ENCODE data around the gene CST3.
"Not testable (repeated sequence)": the region's sequence is repeated elsewhere in the genome, so short reads cannot be mapped to it uniquely, and the experiment has no call there.

Gene CST3

GRCh38 chr20:23668477-23668951 is 30.8 kb upstream of the CST3 start:
- Histone ChIP-seq H3K4me1 (ENCODE audit: insufficient read depth, low read length) (no peaks in the 10 kb centered on the region; the same call in 1 of the 2 replicates), H3K36me3 (ENCODE audit: insufficient read depth, low read length) (no peaks in the 10 kb centered on the region), H3K9ac (ENCODE audit: low read depth, low read length) (no peak overlapping the region), H3K9me3 (ENCODE audit: control insufficient read depth, insufficient read depth, low read length) (no peaks in the 10 kb centered on the region)

- Histone ChIP-seq H3K36me3 (ENCODE audit: insufficient read depth, low read length) (no peaks in the 10 kb centered on the region), H3K9ac (ENCODE audit: low read depth, low read length) (no peak overlapping the region), H3K4me1 (ENCODE audit: insufficient read depth, low read length) (no peaks in the 10 kb centered on the region; the same call in 1 of the 2 replicates), H3K9me3 (ENCODE audit: control insufficient read depth, insufficient read depth, low read length) (no peaks in the 10 kb centered on the region)
These were observed 29.9 kb upstream of the CST3 start for GRCh38 chr20:23667666-23668065.

GRCh38 chr20:23666698-23667097 is 28.9 kb upstream of the CST3 start:
- Histone ChIP-seq H3K4me1 (ENCODE audit: insufficient read depth, low read length) (no peaks in the 10 kb centered on the region; the same call in 1 of the 2 replicates), H3K36me3 (ENCODE audit: insufficient read depth, low read length) (no peaks in the 10 kb centered on the region), H3K9me3 (ENCODE audit: control insufficient read depth, insufficient read depth, low read length) (no peaks in the 10 kb centered on the region), H3K9ac (ENCODE audit: low read depth, low read length) (no peak overlapping the region)

DNA sequence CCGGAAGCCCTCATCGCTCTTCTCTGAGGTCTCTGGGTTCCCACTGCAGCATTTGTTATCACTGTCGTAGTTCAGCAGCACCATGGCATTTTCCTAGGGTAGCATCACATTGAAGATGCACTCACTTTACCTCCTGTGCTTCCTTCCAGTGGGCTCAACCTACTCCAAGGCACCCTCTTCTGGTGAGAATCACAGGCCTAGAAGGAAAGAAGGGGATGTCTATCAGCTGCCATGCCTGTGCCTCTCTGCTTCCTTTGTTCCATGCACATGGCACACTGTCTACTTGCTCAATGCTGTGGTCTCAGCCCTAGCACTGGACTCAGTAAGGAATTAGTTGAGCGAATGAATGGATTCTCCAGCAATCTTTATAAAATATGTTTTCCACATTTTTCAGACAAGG is 28.4 kb upstream of the CST3 start:
- H3K4me1 ChIP-seq (ENCODE audit: insufficient read depth, low read length) = no peaks in the 10 kb centered on the region; the same call in 1 of the 2 replicates
- H3K9me3 ChIP-seq (ENCODE audit: control insufficient read depth, insufficient read depth, low read length) = no peaks in the 10 kb centered on the region
- no peaks in the 10 kb centered on the region for H3K36me3 ChIP-seq (ENCODE audit: insufficient read depth, low read length)
- no peak overlapping the region for H3K9ac ChIP-seq (ENCODE audit: low read depth, low read length)

DNA sequence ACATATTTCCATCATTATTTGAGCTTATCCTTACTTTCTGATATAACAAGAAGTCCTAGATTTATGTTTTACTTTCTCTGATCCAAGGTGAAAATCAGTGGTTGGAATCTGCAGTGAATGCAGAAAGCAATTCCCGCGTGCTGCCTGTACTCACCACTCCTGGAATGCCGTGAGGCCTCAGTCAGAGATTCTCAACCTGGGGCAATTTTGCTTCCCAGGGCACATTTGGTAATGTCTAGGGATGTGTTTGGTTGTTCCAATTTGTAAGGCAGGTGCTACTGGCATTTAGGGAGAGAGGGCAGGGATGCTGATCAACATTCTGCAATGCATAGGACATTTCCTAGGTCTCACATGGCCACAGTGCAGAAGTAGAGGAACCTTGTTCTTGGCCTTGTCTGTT is 27.2 kb upstream of the CST3 start:
- Histone ChIP-seq H3K9ac (ENCODE audit: low read depth, low read length) (no peak overlapping the region), H3K36me3 (ENCODE audit: insufficient read depth, low read length) (no peaks in the 10 kb centered on the region), H3K4me1 (ENCODE audit: insufficient read depth, low read length) (no peaks in the 10 kb centered on the region; the same call in 1 of the 2 replicates), H3K9me3 (ENCODE audit: control insufficient read depth, insufficient read depth, low read length) (no peaks in the 10 kb centered on the region)

GRCh38 chr20:23664046-23664445 is 26.3 kb upstream of the CST3 start:
- not testable (repeated sequence) for H3K9me3 ChIP-seq (ENCODE audit: control insufficient read depth, insufficient read depth, low read length); H3K36me3 ChIP-seq (ENCODE audit: insufficient read depth, low read length); H3K4me1 ChIP-seq (ENCODE audit: insufficient read depth, low read length); H3K9ac ChIP-seq (ENCODE audit: low read depth, low read length)

DNA sequence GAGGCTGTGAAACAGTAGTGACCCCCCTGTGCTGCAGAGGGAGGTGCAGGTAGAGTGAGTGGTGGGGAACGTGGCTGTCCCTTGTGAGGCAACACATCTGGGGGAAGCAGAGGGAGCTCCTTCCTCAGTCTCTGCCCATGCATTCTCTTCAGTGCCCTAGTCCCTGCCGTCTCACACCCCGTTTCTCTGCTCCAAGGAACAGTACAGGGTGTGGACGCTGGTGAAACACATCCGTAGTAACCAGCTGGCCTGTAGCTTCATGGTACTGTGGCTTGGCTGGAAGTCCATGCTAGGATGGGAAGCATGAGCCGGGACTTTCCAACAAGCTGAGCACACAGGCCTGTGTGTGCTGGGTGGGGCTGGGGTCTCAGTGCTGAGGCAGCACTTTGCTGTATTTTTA is 25.4 kb upstream of the CST3 start:
- Histone ChIP-seq H3K9me3 (ENCODE audit: control insufficient read depth, insufficient read depth, low read length) (no peaks in the 10 kb centered on the region), H3K4me1 (ENCODE audit: insufficient read depth, low read length) (peaks cover 9% of the 10 kb centered on the region), H3K36me3 (ENCODE audit: insufficient read depth, low read length) (no peaks in the 10 kb centered on the region), H3K9ac (ENCODE audit: low read depth, low read length) (no peak overlapping the region)

- H3K4me1 ChIP-seq (ENCODE audit: insufficient read depth, low read length) = peaks cover 13% of the 10 kb centered on the region
These were observed 24.6 kb upstream of the CST3 start for GRCh38 chr20:23662276-23662870.

DNA sequence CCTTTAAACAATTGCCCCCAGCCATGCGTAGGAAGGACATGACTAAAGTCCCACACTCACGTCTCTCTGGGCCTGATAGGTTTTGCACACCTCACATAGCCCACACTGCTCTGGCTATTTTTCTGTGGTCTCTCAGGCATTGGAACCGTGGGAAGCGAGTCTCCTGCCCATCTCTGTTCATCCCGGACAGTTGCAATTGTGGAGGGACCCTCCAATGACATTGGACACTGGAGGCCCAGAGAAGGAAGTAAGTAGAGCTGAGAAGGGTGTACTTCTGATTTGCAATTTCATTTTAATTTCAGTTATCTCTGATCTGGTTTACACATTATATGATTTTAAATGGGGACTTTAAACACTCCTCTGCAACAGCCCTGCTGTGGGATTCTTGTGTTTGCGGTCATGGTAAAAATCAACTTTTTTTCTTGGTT is 23.3 kb upstream of the CST3 start:
- no peaks in the 10 kb centered on the region for H3K9me3 ChIP-seq (ENCODE audit: control insufficient read depth, insufficient read depth, low read length)
- H3K9ac ChIP-seq (ENCODE audit: low read depth, low read length) = no peak overlapping the region
- no peaks in the 10 kb centered on the region for H3K36me3 ChIP-seq (ENCODE audit: insufficient read depth, low read length)
- peaks cover 13% of the 10 kb centered on the region; the same call in 1 of the 2 replicates for H3K4me1 ChIP-seq (ENCODE audit: insufficient read depth, low read length)

More at GRCh38 chr20:23662276-23662870, 24.6 kb upstream of the CST3 start:
- Histone ChIP-seq H3K36me3 (ENCODE audit: insufficient read depth, low read length) (no peaks in the 10 kb centered on the region), H3K9ac (ENCODE audit: low read depth, low read length) (no peak overlapping the region), H3K9me3 (ENCODE audit: control insufficient read depth, insufficient read depth, low read length) (no peaks in the 10 kb centered on the region)

GRCh38 chr20:23659989-23660837 is 22.5 kb upstream of the CST3 start:
- H3K9me3 ChIP-seq (ENCODE audit: control insufficient read depth, insufficient read depth, low read length) = no peaks in the 10 kb centered on the region
- H3K9ac ChIP-seq (ENCODE audit: low read depth, low read length) = no peak overlapping the region
- H3K36me3 ChIP-seq (ENCODE audit: insufficient read depth, low read length) = no peaks in the 10 kb centered on the region
- peaks cover 13% of the 10 kb centered on the region; the same call in 1 of the 2 replicates for H3K4me1 ChIP-seq (ENCODE audit: insufficient read depth, low read length)

GRCh38 chr20:23659610-23659988 is 21.8 kb upstream of the CST3 start:
- not testable (repeated sequence) for H3K36me3 ChIP-seq (ENCODE audit: insufficient read depth, low read length); H3K9me3 ChIP-seq (ENCODE audit: control insufficient read depth, insufficient read depth, low read length); H3K9ac ChIP-seq (ENCODE audit: low read depth, low read length)
- H3K4me1 ChIP-seq (ENCODE audit: insufficient read depth, low read length) = peaks cover 13% of the 10 kb centered on the region; the same call in 1 of the 2 replicates

- H3K9ac ChIP-seq (ENCODE audit: low read depth, low read length) = no peak overlapping the region
- H3K9me3 ChIP-seq (ENCODE audit: control insufficient read depth, insufficient read depth, low read length) = no peaks in the 10 kb centered on the region
- no peaks in the 10 kb centered on the region for H3K36me3 ChIP-seq (ENCODE audit: insufficient read depth, low read length)
- peaks cover 13% of the 10 kb centered on the region; the same call in 1 of the 2 replicates for H3K4me1 ChIP-seq (ENCODE audit: insufficient read depth, low read length)
These were observed 21.3 kb upstream of the CST3 start for GRCh38 chr20:23658989-23659609.

GRCh38 chr20:23658336-23658735 is 20.6 kb upstream of the CST3 start:
- Histone ChIP-seq H3K4me1 (ENCODE audit: insufficient read depth, low read length) (peaks cover 13% of the 10 kb centered on the region; the same call in 1 of the 2 replicates), H3K9ac (ENCODE audit: low read depth, low read length) (no peak overlapping the region), H3K9me3 (ENCODE audit: control insufficient read depth, insufficient read depth, low read length) (no peaks in the 10 kb centered on the region), H3K36me3 (ENCODE audit: insufficient read depth, low read length) (no peaks in the 10 kb centered on the region)

GRCh38 chr20:23657202-23657601 is 19.4 kb upstream of the CST3 start:
- Histone ChIP-seq H3K4me1 (ENCODE audit: insufficient read depth, low read length) (peaks cover 13% of the 10 kb centered on the region; the same call in 1 of the 2 replicates), H3K9me3 (ENCODE audit: control insufficient read depth, insufficient read depth, low read length) (no peaks in the 10 kb centered on the region)

More at GRCh38 chr20:23657202-23657601, 19.4 kb upstream of the CST3 start:
- Histone ChIP-seq H3K9ac (ENCODE audit: low read depth, low read length) (no peak overlapping the region), H3K36me3 (ENCODE audit: insufficient read depth, low read length) (no peaks in the 10 kb centered on the region)

All from ES-I3 (cell line).